A549 treated with Mapracorat at 1 μM for 4 hours (cell line): ENCODE data around the gene CXorf66. TPM values are rescaled to one million over a fixed set of nuclear protein-coding genes. Genes with fewer than 3 reads are reported as not detected.

Experiments
- total RNA-seq: library from RNA; stranded (reverse); fragments of 200-300 nt; extraction: Qiagen RNA extraction; gene quantifications from 5 replicates; pipeline ENCODE4 v1.2.3, GENCODE V29; 2022

CXorf66 gene, protein sequence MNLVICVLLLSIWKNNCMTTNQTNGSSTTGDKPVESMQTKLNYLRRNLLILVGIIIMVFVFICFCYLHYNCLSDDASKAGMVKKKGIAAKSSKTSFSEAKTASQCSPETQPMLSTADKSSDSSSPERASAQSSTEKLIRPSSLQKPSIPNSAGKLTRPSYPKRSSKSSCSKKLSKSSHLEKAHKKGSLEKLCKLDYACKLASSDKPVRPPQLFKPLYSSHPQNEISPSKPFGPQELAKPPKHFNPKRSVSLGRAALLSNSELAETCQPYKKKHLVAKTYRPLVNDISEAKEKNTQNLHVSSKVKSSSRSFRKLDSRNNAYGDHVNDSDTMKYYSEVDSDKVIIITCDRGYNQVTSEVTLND
- total RNA-seq: not detected in 5 replicates

DNA sequence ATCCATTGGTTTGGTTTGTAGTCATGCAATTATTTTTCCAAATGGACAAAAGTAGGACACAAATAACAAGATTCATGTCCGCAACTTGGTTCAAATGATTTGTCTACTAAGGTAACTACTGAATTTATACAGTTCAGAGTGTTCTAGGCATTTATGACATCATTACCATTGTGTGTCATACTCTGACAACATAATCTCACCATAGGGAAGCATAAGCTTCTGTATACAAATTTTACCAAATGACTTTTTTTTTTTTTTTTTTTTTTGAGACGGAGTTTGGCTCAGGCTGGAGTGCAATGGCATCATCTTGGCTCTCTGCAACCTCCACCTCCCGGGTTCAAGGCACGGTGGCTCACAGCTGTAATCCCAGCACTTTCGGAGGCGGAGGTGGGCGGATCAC lies at the start of gene CXorf66:
CXorf66 (minus strand) TSS at position 101 of the 400 bp plus-strand sequence; CDS start at position 76, 25 bp downstream.

DNA sequence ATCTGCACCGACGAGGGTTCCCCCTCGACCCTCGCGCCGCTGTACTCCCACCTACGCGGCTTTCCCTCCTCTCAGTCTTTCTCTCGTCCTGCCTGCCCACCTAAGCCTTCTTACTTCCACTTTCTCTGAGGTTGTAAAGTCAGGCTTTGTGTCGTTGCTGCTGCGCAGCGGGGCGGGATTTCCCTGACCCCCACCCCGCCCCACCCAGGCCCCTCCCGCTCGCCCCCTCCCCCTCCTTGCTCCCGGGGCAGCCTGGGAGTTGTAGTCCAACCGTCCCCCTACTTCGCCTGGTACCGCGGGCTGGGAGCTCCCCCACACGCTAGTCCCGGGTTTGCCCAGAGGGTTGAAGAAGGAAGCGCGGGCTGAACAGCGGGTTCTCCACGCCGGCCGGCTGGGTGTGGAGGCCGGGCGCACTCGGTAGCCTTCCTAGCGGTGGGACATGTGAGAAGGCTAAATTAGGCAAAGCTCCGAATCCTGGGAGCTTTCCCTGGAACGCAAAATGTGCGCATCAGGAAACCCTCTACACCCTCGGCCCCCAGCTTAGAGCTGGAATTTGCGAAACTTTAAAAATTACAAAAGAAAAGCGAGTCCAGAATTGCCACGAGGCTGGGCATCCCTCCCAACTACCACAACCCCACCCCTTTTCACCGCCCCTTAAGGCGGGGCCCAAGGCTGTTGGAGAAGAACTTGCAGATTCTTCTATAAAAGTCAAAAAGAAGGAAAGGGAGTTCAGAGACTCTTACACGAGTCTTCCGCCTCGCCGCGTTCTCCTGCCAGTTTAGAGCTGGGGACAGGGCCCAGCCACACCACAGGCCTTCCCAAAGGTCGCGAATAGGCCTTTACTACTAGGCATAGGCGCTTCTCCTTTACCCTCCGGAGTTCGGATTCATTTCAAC lies 32.2 kb downstream of the CXorf66 start, which contains the start of gene ATP11C:
ATP11C (minus strand) TSS at position 153 of the 896 bp plus-strand sequence. CDS start 1,011 bp downstream, outside the sequence.

Other genes with a start within 250 kb of the CXorf66 start
- gene ATP11C, start 32.5 kb downstream of the CXorf66 start, total RNA-seq: 8.7 to 13.8 TPM (median 10.8 TPM) in 5 replicates